Measurements from ENCODE around the gene MED17. TPM values are rescaled to one million over a fixed set of nuclear protein-coding genes. Genes with fewer than 3 reads are reported as not detected.
"Not testable (repeated sequence)": the region's sequence is repeated elsewhere in the genome, so short reads cannot be mapped to it uniquely, and the experiment has no call there.

Gene MED17
- total RNA-seq, 1 donor from 2014 or later: 21.0 TPM

DNA sequence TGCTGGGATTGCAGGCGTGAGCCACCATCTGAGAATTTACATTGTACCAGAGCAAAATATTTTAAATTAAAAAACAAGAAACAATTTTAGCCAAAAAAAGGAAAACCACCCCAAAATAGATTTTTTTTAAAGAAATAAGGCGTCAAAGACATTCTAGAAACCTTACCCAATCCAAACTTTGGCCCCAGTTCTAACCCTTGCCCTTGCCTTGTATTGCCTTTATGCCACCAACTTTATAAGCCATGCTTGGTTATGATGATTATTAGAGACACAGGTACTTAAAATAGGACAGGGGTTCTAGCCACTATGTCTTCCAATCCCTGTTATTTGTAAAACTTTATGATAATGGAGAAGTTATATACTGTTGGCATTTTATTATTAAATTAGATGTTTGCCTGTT is 30.8 kb upstream of the MED17 start:
- Histone ChIP-seq H3K36me3 (peaks cover 83% of the 10 kb centered on the region), H3K27me3 (ENCODE audit: low read depth) (no peaks in the 10 kb centered on the region), H3K9me3 (replicated peaks) (no peaks in the 10 kb centered on the region), H3K4me3 (no peak overlapping the region), H3K27ac (replicated peaks) (no peak overlapping the region), H3K4me1 (no peaks in the 10 kb centered on the region)
- intact Hi-C loops (cut with micrococcal nuclease): no loop called here
- TF ChIP-seq, protein P1, sequence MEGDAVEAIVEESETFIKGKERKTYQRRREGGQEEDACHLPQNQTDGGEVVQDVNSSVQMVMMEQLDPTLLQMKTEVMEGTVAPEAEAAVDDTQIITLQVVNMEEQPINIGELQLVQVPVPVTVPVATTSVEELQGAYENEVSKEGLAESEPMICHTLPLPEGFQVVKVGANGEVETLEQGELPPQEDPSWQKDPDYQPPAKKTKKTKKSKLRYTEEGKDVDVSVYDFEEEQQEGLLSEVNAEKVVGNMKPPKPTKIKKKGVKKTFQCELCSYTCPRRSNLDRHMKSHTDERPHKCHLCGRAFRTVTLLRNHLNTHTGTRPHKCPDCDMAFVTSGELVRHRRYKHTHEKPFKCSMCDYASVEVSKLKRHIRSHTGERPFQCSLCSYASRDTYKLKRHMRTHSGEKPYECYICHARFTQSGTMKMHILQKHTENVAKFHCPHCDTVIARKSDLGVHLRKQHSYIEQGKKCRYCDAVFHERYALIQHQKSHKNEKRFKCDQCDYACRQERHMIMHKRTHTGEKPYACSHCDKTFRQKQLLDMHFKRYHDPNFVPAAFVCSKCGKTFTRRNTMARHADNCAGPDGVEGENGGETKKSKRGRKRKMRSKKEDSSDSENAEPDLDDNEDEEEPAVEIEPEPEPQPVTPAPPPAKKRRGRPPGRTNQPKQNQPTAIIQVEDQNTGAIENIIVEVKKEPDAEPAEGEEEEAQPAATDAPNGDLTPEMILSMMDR (IDR thresholded peaks at IDR 0.05; ENCODE audit: borderline replicate concordance): no peak
- no peak for DNase-seq

DNA sequence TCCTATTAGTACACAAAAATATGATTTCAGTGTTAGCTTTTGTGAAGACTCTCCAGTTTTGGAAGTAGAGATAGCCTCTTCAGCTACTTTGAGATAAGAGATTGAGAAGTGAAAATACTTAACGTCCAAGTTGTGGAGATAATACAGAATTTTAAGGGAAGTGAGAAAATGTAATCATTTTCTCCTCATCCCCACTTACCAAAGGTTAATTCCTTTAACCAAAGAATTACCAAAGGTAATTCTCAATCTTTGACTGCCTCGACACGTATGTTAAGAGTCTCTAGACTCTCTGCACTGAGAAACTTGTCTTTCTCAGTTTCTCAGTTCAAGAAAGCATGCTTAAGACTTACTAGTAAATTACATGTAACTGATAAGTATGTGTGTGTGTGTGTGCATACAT is 27.3 kb upstream of the MED17 start:
- Histone ChIP-seq H3K9me3 (replicated peaks) (no peaks in the 10 kb centered on the region), H3K4me1 (no peaks in the 10 kb centered on the region), H3K4me3 (no peak overlapping the region), H3K36me3 (peaks cover 100% of the 10 kb centered on the region), H3K27me3 (ENCODE audit: low read depth) (no peaks in the 10 kb centered on the region), H3K27ac (replicated peaks) (no peak overlapping the region)
- intact Hi-C loops (cut with micrococcal nuclease): no loop called here
- DNase-seq: no peak
- TF ChIP-seq, protein P1 (IDR thresholded peaks at IDR 0.05; ENCODE audit: borderline replicate concordance): no peak

DNA sequence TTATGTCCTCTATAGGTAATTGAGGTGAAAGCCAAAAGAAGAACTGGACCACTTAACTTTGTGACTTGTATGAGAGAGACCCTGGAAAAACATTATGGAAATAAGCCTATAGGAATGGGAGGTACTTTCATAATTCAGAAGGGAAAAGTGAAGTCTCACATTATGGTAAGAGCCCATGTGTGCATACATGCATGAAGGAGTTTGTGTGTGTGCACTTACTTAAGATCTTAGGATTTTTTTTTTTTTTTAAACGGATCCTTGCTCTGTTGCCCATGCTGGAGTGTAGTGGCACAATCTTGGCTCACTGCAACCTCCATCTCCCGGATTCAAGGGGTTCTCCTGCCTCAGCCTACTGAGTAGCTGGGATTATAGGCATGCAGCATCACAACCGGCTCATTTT is 26.8 kb upstream of the MED17 start:
- Histone ChIP-seq H3K36me3 (peaks cover 99% of the 10 kb centered on the region), H3K9me3 (replicated peaks) (no peaks in the 10 kb centered on the region), H3K4me1 (no peaks in the 10 kb centered on the region), H3K27me3 (ENCODE audit: low read depth) (no peaks in the 10 kb centered on the region), H3K27ac (replicated peaks) (no peak overlapping the region), H3K4me3 (no peak overlapping the region)
- DNase-seq: no peak
- intact Hi-C loops (cut with micrococcal nuclease): no loop called here
- TF ChIP-seq, protein P1 (IDR thresholded peaks at IDR 0.05; ENCODE audit: borderline replicate concordance): no peak

DNA sequence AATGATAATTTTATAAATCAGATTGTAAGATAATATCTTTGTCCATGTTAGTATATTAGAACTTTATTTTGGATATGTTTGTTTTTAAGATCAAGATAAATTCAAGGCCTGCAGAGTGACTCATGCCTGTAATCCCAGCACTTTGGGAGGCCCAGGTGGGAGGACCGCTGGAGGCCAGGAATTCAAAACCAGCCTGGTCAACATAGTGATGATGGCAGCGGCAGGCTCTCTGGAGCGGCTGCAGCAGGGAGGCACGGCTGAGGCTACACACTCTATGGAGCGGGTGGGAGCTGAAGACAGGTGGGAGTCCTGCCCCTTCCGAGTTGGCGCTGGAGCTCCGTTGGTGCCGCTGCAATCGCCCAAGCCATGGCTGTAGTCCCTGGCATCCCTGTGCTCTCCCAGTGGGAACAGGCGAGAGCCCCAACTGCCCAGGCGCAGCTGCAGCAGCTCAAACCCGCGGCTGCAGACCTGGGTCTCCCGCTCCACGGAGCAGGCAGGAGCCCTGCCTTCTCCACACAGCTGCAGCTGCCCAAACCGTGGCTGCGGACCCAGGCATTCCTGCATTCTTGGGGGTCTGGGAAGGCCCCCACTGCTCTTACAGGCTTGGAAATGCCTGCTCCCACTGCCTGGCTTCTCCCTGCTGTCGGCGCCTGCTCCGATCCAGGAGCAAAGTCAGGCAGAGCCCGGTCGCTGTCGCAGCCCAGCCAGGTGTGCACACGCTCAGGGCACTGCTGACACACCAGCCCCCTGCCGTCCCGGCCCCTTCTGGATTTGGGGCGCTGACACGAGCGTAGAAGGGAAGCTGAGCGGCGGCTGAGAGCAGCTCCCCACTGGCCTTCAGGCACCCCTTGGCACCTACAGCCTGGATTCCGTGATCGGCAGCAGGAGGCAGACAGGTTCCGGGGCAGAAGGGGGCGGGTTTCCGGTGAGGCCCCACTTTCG is 25.9 kb upstream of the MED17 start:
- H3K9me3 ChIP-seq (replicated peaks): no peaks in the 10 kb centered on the region
- intact Hi-C loops (cut with micrococcal nuclease): no loop called here
- H3K27ac ChIP-seq (replicated peaks): no peak overlapping the region
- TF ChIP-seq, protein P1 (IDR thresholded peaks at IDR 0.05; ENCODE audit: borderline replicate concordance): no peak
- H3K4me3 ChIP-seq: no peak overlapping the region
- peaks cover 97% of the 10 kb centered on the region for H3K36me3 ChIP-seq
- no peaks in the 10 kb centered on the region for H3K4me1 ChIP-seq
- no peak for DNase-seq
- no peaks in the 10 kb centered on the region for H3K27me3 ChIP-seq (ENCODE audit: low read depth)

DNA sequence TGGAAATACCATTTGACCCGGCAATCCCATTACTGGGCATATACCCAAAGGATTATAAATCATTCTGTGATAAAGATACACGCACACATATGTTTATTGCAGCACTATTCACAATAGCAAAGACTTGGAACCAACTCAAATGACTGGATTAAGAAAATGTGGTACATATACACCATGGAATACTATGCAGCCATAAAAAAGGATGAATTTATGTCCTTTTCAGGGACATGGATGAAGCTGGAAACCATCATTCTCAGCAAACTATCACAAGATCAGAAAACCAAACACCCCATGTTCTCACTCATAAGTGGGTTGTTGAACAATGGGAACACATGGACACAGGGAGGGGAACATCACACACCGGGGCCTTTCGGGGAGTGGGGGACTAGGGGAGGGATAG is 25.0 kb upstream of the MED17 start:
- H3K4me3 ChIP-seq; H3K4me1 ChIP-seq; H3K27ac ChIP-seq (replicated peaks); H3K9me3 ChIP-seq (replicated peaks); DNase-seq; intact Hi-C loops (cut with micrococcal nuclease); H3K27me3 ChIP-seq (ENCODE audit: low read depth): not testable (repeated sequence)
- H3K36me3 ChIP-seq: peaks cover 97% of the 10 kb centered on the region

DNA sequence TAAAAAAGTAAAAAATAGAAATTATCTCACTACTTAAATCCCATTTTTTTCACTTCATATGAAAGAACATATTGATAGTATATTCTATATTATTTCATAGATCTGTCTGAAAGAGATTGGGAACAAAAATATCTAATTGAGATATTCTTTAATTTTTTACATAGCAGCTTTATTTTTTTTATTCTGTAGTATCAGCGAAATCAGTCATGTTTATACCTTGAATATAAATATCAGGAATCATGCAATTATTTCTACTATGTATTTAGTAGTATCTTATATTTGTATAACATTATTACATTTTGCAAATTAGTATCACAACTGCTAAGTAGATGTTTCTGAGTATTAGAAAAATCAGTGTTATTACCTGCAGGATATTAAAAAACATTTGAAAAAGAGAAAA is 22.2 kb upstream of the MED17 start:
- H3K36me3 ChIP-seq: peaks cover 85% of the 10 kb centered on the region
- intact Hi-C loops (cut with micrococcal nuclease): no loop called here

More for the DNA sequence above, 22.2 kb upstream of the MED17 start:
- Histone ChIP-seq H3K27ac (replicated peaks) (no peak overlapping the region), H3K4me3 (no peak overlapping the region), H3K27me3 (ENCODE audit: low read depth) (no peaks in the 10 kb centered on the region), H3K4me1 (no peaks in the 10 kb centered on the region), H3K9me3 (replicated peaks) (no peaks in the 10 kb centered on the region)
- DNase-seq: no peak
- TF ChIP-seq, protein P1 (IDR thresholded peaks at IDR 0.05; ENCODE audit: borderline replicate concordance): no peak

Measured in left ventricle myocardium inferior (tissue), 1 donor.